GOT3 (cell line): ENCODE data around the gene NKD1.

Experiments
- DNase-seq: peaks from one replicate; lab custom pipeline; 2025; ENCODE audit warnings: mixed read lengths; lab: John Stamatoyannopoulos, UW

Gene NKD1

GRCh38 chr16:50696126-50696525, 147.9 kb downstream of the NKD1 start:
- no peak for DNase-seq

GRCh38 chr16:50696575-50697420, 148.6 kb downstream of the NKD1 start:
- DNase-seq = no peak

GRCh38 chr16:50697421-50697715, 149.2 kb downstream of the NKD1 start:
- no peak for DNase-seq

GRCh38 chr16:50697881-50698767, 149.9 kb downstream of the NKD1 start:
- DNase-seq = no peak
